B cell (primary cell): ENCODE results near the gene NOL3. TPM values are rescaled to one million over a fixed set of nuclear protein-coding genes. Genes with fewer than 3 reads are reported as not detected.

Experiments
- ATAC-seq: fragments of 200-7000 bp; cut with Tn5 transposase; one replicate; pipeline ENCODE4 v1.10.0; 2021; ENCODE audit warnings: low read depth, mild to moderate bottlenecking, moderate number of reproducible peaks, moderate library complexity
- CTCF ChIA-PET: fragments of 350-600 bp; sonication (Branson Sonifier 250); formaldehyde crosslinking; loops from one replicate; lab custom pipeline; 2021; ENCODE audit warnings: antibody characterized with exemption, inconsistent platforms; lab: Charles Lee
- POLR2A ChIA-PET: fragments of 350-600 bp; sonication (Branson Sonifier 250); formaldehyde crosslinking; loops from one replicate; lab custom pipeline; 2021; ENCODE audit warnings: antibody characterized with exemption; lab: Charles Lee
- DNase-seq: peaks from one replicate; pipeline ENCODE4 v3.0.0; 2013
- H2AFZ ChIP-seq: 2 replicates; pipeline ENCODE4 v1.6.1; 2012; ENCODE audit warnings: mild to moderate bottlenecking, low read depth, low read length; ENCODE audit not compliant: insufficient read depth, poor library complexity, severe bottlenecking
- H3K27ac ChIP-seq, 2 donors: 1 replicate in 1 of 2; 2 replicates in 1 of 2; pipeline ENCODE4 v1.5.1; 2012 to 2013; ENCODE audit warnings: low read length in 2 of 2, mild to moderate bottlenecking in 2 of 2, moderate library complexity in 1 of 2
- H3K27me3 ChIP-seq, 4 experiments: fragments of 200-600 bp in 1 of 4; sonication (generic) in 1 of 4; replicated peaks in 1 of 4; 1 replicate in 2 of 4; 2 replicates in 2 of 4; pipeline versions ENCODE4 v1.6.1 to v1.7.0; 2013 to 2016; ENCODE audit warnings: low read length in 3 of 4, mild to moderate bottlenecking in 2 of 4, mixed read lengths in 1 of 4, moderate library complexity in 1 of 4; ENCODE audit not compliant: insufficient read depth in 4 of 4, control insufficient read depth in 3 of 4; ENCODE audit errors: control extremely low read depth in 1 of 4
- H3K36me3 ChIP-seq, 2 experiments: replicated peaks in 1 of 2; 1 replicate in 1 of 2; 2 replicates in 1 of 2; pipeline versions ENCODE4 v1.6.1 to v1.7.1; 2013; ENCODE audit warnings: low read length in 1 of 2; ENCODE audit not compliant: insufficient read depth in 2 of 2, control insufficient read depth in 1 of 2; ENCODE audit errors: control extremely low read depth in 1 of 2, extremely low read depth in 1 of 2
- H3K4me1 ChIP-seq, 2 donors: fragments of 200-600 bp in 1 of 2; sonication (generic) in 1 of 2; 1 replicate in 1 of 2; 2 replicates in 1 of 2; pipeline versions ENCODE4 v1.5.1 to v1.6.1; 2013 to 2017; ENCODE audit warnings: low read length in 2 of 2; ENCODE audit not compliant: control insufficient read depth in 2 of 2, insufficient read depth in 2 of 2
- H3K4me2 ChIP-seq: replicated peaks from 2 replicates; pipeline ENCODE3; 2012; ENCODE audit warnings: mild to moderate bottlenecking, low read depth, low read length; ENCODE audit not compliant: poor library complexity, severe bottlenecking
- H3K4me3 ChIP-seq, 5 experiments: fragments of 200-600 bp in 1 of 5; sonication (generic) in 1 of 5; 1 replicate in 3 of 5; 2 replicates in 2 of 5; pipeline versions ENCODE4 v1.5.1 to v1.7.0; 2011 to 2016; ENCODE audit warnings: low read length in 4 of 5, mild to moderate bottlenecking in 4 of 5, low read depth in 2 of 5, control low read depth in 1 of 5, moderate library complexity in 1 of 5; ENCODE audit not compliant: insufficient read depth in 1 of 5; ENCODE audit errors: control extremely low read depth in 1 of 5, extremely low read depth in 1 of 5
- H3K79me2 ChIP-seq: fragments of 200-600 bp; sonication (generic); one replicate; pipeline ENCODE4 v1.6.0; 2016; ENCODE audit warnings: low read length; ENCODE audit not compliant: control insufficient read depth, insufficient read depth
- H3K9ac ChIP-seq: fragments of 200-600 bp; sonication (generic); 2 replicates; pipeline ENCODE4 v1.6.1; 2017; ENCODE audit warnings: mild to moderate bottlenecking, low read length, moderate library complexity
- H3K9me3 ChIP-seq, 3 donors: one replicate each; pipeline versions ENCODE4 v1.6.1 to v1.7.1; 2013; ENCODE audit warnings: low read length in 2 of 3; ENCODE audit not compliant: control insufficient read depth in 2 of 3, insufficient read depth in 1 of 3; ENCODE audit errors: control extremely low read depth in 1 of 3
- H4K20me1 ChIP-seq: 2 replicates; pipeline ENCODE4 v1.6.0; 2012; ENCODE audit warnings: mild to moderate bottlenecking, low read length; ENCODE audit not compliant: insufficient read depth, control insufficient read depth, poor library complexity, severe bottlenecking
- H3K27ac Mint-ChIP-seq: one replicate; pipeline ENCODE4 v1.8.0; 2021; ENCODE audit warnings: mixed read lengths
- H3K27me3 Mint-ChIP-seq: one replicate; pipeline ENCODE4 v1.8.0; 2021; ENCODE audit warnings: mixed read lengths
- H3K4me1 Mint-ChIP-seq: one replicate; pipeline ENCODE4 v1.8.0; 2021; ENCODE audit warnings: mixed read lengths
- H3K4me3 Mint-ChIP-seq: one replicate; pipeline ENCODE4 v1.8.0; 2021; ENCODE audit warnings: mixed read lengths
- H3K9me3 Mint-ChIP-seq: one replicate; pipeline ENCODE4 v1.8.0; 2022; ENCODE audit warnings: mixed read lengths; ENCODE audit not compliant: insufficient read depth
- CTCF ChIP-seq: fragments of 200-600 bp; IDR thresholded peaks from one replicate; pipeline ENCODE4 v1.8.0; 2022; ENCODE audit warnings: antibody characterized with exemption, mild to moderate bottlenecking
- EZH2 ChIP-seq: IDR thresholded peaks from 2 replicates; pipeline ENCODE4 v1.6.1; 2012; ENCODE audit warnings: borderline replicate concordance, low read depth, mild to moderate bottlenecking, moderate library complexity, low read length; ENCODE audit not compliant: insufficient read depth, poor library complexity, severe bottlenecking
- WGBS: methylation state at CpG from one replicate; pipeline ENCODE4 v1.1.5; 2013; ENCODE audit warnings: missing lambda C conversion rate; ENCODE audit not compliant: insufficient coverage; 5-methylcytosine and 5-hydroxymethylcytosine counted together
- intact Hi-C: fragments of 100-400 bp; cut with micrococcal nuclease; formaldehyde crosslinking; loops from one replicate; pipeline ENCODE4 v1.10.0; 2022
- polyA plus RNA-seq: library from polyadenylated mRNA; depleted of rRNA; stranded (reverse); fragments of >200 nt; gene quantifications from 2 replicates; pipeline ENCODE4 v1.2.3, GENCODE V29; 2012
- total RNA-seq, 2 donors: library from RNA; stranded (reverse); fragments of 120-200 nt in 1 of 2; gene quantifications; 1 replicate in 1 of 2; 2 replicates in 1 of 2; pipeline versions ENCODE4 v1.2.3 to v1.2.4, GENCODE V29; 2013 to 2022

Gene NOL3
- total and polyA plus RNA-seq, 2 donors (not counting 1 experiment from before 2014, with no cell fraction given), result 0.60 to 0.96 TPM

GRCh38 chr16:67173808-67174705 is 3.7 kb downstream of the NOL3 start:
- under 1% methylated on average over 71 of the region's 71 CpGs for WGBS
- H3K4me3 ChIP-seq, result peak overlapping the region in 4 of 5 experiments; percentile 25 to 59 (median 48)
- H3K9ac ChIP-seq, result peak overlapping the region; percentile 63
- no peaks in the 10 kb centered on the region for H3K79me2 ChIP-seq
- peaks cover 0 to 86% (median 53%) of the 10 kb centered on the region in 4 experiments for H3K27me3 ChIP-seq
- ChIA-PET POLR2A (no interaction called here), CTCF (interaction anchor here (0.7 to 3.6 kb wide), 9 partner anchors 11 to 53 kb away, joined by 3 to 15 read pairs (median 4); partner anchors contain the start of genes FBXL8, TMEM208 and TRADD)
- intact Hi-C loops, result no loop called here
- H4K20me1 ChIP-seq, result peaks cover 4% of the 10 kb centered on the region
- H3K36me3 ChIP-seq, result no peaks in the 10 kb centered on the region
- H3K27ac ChIP-seq, result no peak overlapping the region
- DNase-seq, result peak; percentile 72
- Mint-ChIP-seq H3K4me3 (peak overlapping the region; percentile 87), H3K4me1 (peaks cover 39% of the 10 kb centered on the region), H3K27me3 (peaks cover 64% of the 10 kb centered on the region), H3K27ac (no peak overlapping the region), H3K9me3 (no peaks in the 10 kb centered on the region)
- no peak for TF ChIP-seq CTCF
- no peak for TF ChIP-seq EZH2
- peak overlapping the region; percentile 98 for H3K4me2 ChIP-seq
- H3K9me3 ChIP-seq, result peaks cover 0 to 25% (median 0%) of the 10 kb centered on the region in 3 donors
- peaks cover 47 to 51% of the 10 kb centered on the region in 2 donors for H3K4me1 ChIP-seq
- peak; percentile 80 for ATAC-seq
- H2AFZ ChIP-seq, result peak overlapping the region; percentile 50
